NCI-H2029 treated with DMSO at 0.1 percent for 48 hours (cell line): ENCODE data around the gene TFAP2E.
"Not testable (repeated sequence)": the region's sequence is repeated elsewhere in the genome, so short reads cannot be mapped to it uniquely, and the experiment has no call there.

Experiments used
- DNase-seq: peaks from one replicate; lab custom pipeline; 2025; lab: John Stamatoyannopoulos, UW

TFAP2E gene

GRCh38 chr1:35574125-35574654 is 1.1 kb downstream of the TFAP2E start:
- no peak for DNase-seq

GRCh38 chr1:35574655-35575415 is 1.7 kb downstream of the TFAP2E start:
- DNase-seq, result no peak

GRCh38 chr1:35575416-35575958 is 2.4 kb downstream of the TFAP2E start:
- no peak for DNase-seq

- DNase-seq, result no peak
Observed at GRCh38 chr1:35576061-35576765, 3.1 kb downstream of the TFAP2E start.

- not testable (repeated sequence) for DNase-seq
Observed at GRCh38 chr1:35576766-35577070, 3.6 kb downstream of the TFAP2E start.

GRCh38 chr1:35577071-35577998 is 4.2 kb downstream of the TFAP2E start:
- no peak for DNase-seq

GRCh38 chr1:35580949-35581388 is 7.9 kb downstream of the TFAP2E start:
- DNase-seq, result no peak

- DNase-seq, result not testable (repeated sequence)
Observed at GRCh38 chr1:35581621-35582020, 8.5 kb downstream of the TFAP2E start.

- DNase-seq, result no peak
Observed at GRCh38 chr1:35585281-35585680, 12.2 kb downstream of the TFAP2E start.

- not testable (repeated sequence) for DNase-seq
Observed at GRCh38 chr1:35585805-35586204, 12.7 kb downstream of the TFAP2E start.

GRCh38 chr1:35586808-35587207 is 13.7 kb downstream of the TFAP2E start:
- DNase-seq, result no peak

GRCh38 chr1:35587736-35588135 is 14.6 kb downstream of the TFAP2E start:
- no peak for DNase-seq

- no peak for DNase-seq
Observed at GRCh38 chr1:35588197-35588910, 15.2 kb downstream of the TFAP2E start.

GRCh38 chr1:35589516-35590427 is 16.7 kb downstream of the TFAP2E start:
- no peak for DNase-seq

- no peak for DNase-seq
Observed at GRCh38 chr1:35590476-35591040, 17.4 kb downstream of the TFAP2E start.

- no peak for DNase-seq
Observed at GRCh38 chr1:35591211-35591610, 18.1 kb downstream of the TFAP2E start.

GRCh38 chr1:35592991-35593769 is 20.1 kb downstream of the TFAP2E start:
- no peak for DNase-seq

- DNase-seq, result no peak
Observed at GRCh38 chr1:35594005-35594760, 21.1 kb downstream of the TFAP2E start.
